GM23248 (cell line): ENCODE results near the gene PTPN23. TPM values are rescaled to one million over a fixed set of nuclear protein-coding genes. Genes with fewer than 3 reads are reported as not detected.
A peak's percentile ranks its signal among the peaks of the same experiment; 100 is the strongest.

Source experiments
- DNase-seq: peaks from one replicate; pipeline ENCODE4 v3.0.0-alpha.2; 2015
- H2AFZ ChIP-seq: fragments of 200-600 bp; sonication (generic); 2 replicates; pipeline ENCODE4 v1.6.1; 2016; ENCODE audit warnings: antibody characterized with exemption
- H3F3A ChIP-seq: fragments of 200-600 bp; sonication (generic); 2 replicates; pipeline ENCODE4 v1.6.1; 2016; ENCODE audit warnings: mild to moderate bottlenecking, antibody characterized with exemption, mixed run types; ENCODE audit not compliant: insufficient read depth
- H3K27ac ChIP-seq: fragments of 200-600 bp; sonication (generic); 2 replicates; pipeline ENCODE4 v1.5.1; 2016; ENCODE audit warnings: mild to moderate bottlenecking
- H3K27me3 ChIP-seq: fragments of 200-600 bp; sonication (generic); replicated peaks from 2 replicates; pipeline ENCODE4 v1.6.1; 2016; ENCODE audit warnings: mild to moderate bottlenecking; ENCODE audit not compliant: insufficient read depth
- H3K36me3 ChIP-seq: fragments of 200-600 bp; sonication (generic); 2 replicates; pipeline ENCODE4 v1.6.1; 2016; ENCODE audit warnings: low read depth, mild to moderate bottlenecking
- H3K4me1 ChIP-seq: fragments of 200-600 bp; sonication (generic); 2 replicates; pipeline ENCODE4 v1.6.1; 2016; ENCODE audit warnings: mild to moderate bottlenecking; ENCODE audit not compliant: insufficient read depth
- H3K4me2 ChIP-seq: fragments of 200-600 bp; sonication (generic); one replicate; pipeline ENCODE4 v1.6.1; 2016; ENCODE audit warnings: mild to moderate bottlenecking; ENCODE audit not compliant: unreplicated experiment
- H3K4me3 ChIP-seq: fragments of 200-600 bp; sonication (generic); 2 replicates; pipeline ENCODE4 v1.5.1; 2016; ENCODE audit warnings: mild to moderate bottlenecking
- H3K79me2 ChIP-seq: fragments of 200-600 bp; sonication (generic); 2 replicates; pipeline ENCODE4 v1.6.1; 2016; ENCODE audit warnings: mild to moderate bottlenecking; ENCODE audit not compliant: insufficient read depth
- H3K9ac ChIP-seq: fragments of 200-600 bp; sonication (generic); 2 replicates; pipeline ENCODE4 v1.6.1; 2016; ENCODE audit warnings: mild to moderate bottlenecking
- H3K9me2 ChIP-seq: fragments of 200-600 bp; sonication (generic); 2 replicates; pipeline ENCODE4 v1.6.1; 2016; ENCODE audit warnings: mixed run types, mild to moderate bottlenecking, moderate library complexity; ENCODE audit not compliant: insufficient read depth
- H3K9me3 ChIP-seq: fragments of 200-600 bp; sonication (generic); one replicate; pipeline ENCODE4 v1.6.1; 2017; ENCODE audit warnings: low read depth
- H4K20me1 ChIP-seq: fragments of 200-600 bp; sonication (generic); 2 replicates; pipeline ENCODE4 v1.6.0; 2016; ENCODE audit not compliant: insufficient read depth
- EZH2 ChIP-seq: fragments of 200-600 bp; sonication (generic); IDR thresholded peaks from 2 replicates; pipeline ENCODE4 v1.6.1; 2018; ENCODE audit warnings: antibody characterized with exemption, mild to moderate bottlenecking; ENCODE audit not compliant: insufficient read depth, poor library complexity, severe bottlenecking
- EZH2phosphoT487 ChIP-seq: fragments of 200-600 bp; sonication (generic); IDR thresholded peaks from 2 replicates; pipeline ENCODE4 v1.6.1; 2018; ENCODE audit warnings: antibody characterized with exemption, moderate library complexity, mild to moderate bottlenecking, low read depth; ENCODE audit not compliant: insufficient read depth
- WGBS, 2 experiments: methylation state at CpG; one replicate each; pipeline ENCODE4 v1.1.6; 2015 to 2017; ENCODE audit warnings: low lambda C conversion rate in 2 of 2, low coverage in 1 of 2; ENCODE audit errors: missing lambda C conversion rate in 2 of 2; 5-methylcytosine and 5-hydroxymethylcytosine counted together
- in situ Hi-C: fragments of 300-500 bp; cut with MboI; formaldehyde crosslinking; loops from 2 replicates; pipeline ENCODE4 v1.15.0; 2020
- polyA plus RNA-seq: library from polyadenylated mRNA; unstranded; fragments of >200 nt; fragmentation: Nextera tagmentation; extraction: Ambion mirVana; gene quantifications from 2 replicates; pipeline ENCODE4 v1.2.1, GENCODE V29; 2016
- total RNA-seq: library from RNA; depleted of rRNA; stranded (reverse); fragments of >200 nt; shearing (Covaris generic); gene quantifications from 2 replicates; pipeline ENCODE4 v1.2.3, GENCODE V29; 2014

The PTPN23 gene
- total and polyA plus RNA-seq, 2 experiments from 2014 or later: 9.0 to 14.3 TPM

- 96 to 97% methylated on average over 16 to 17 of the region's 17 CpGs for WGBS, 2 experiments
- DNase-seq: no peak
- in situ Hi-C loops: no loop called here
These were observed 37.3 kb upstream of the PTPN23 start for GRCh38 chr3:47343471-47343971.

GRCh38 chr3:47344971-47345370 lies 35.9 kb upstream of the PTPN23 start:
- H3K9ac ChIP-seq: no peak overlapping the region

More at GRCh38 chr3:47343471-47343971, 37.3 kb upstream of the PTPN23 start:
- H2AFZ ChIP-seq: no peak overlapping the region
- TF ChIP-seq EZH2: no peak
- no peak for TF ChIP-seq EZH2phosphoT487
- H3F3A ChIP-seq: no peaks in the 10 kb centered on the region; the same call in 1 of the 2 replicates
- H3K9me3 ChIP-seq: no peaks in the 10 kb centered on the region
- peaks cover 18% of the 10 kb centered on the region; the same call in 1 of the 2 replicates for H3K36me3 ChIP-seq
- no peaks in the 10 kb centered on the region for H3K27me3 ChIP-seq
- H3K4me2 ChIP-seq: no peak overlapping the region
- H4K20me1 ChIP-seq: no peaks in the 10 kb centered on the region
- no peaks in the 10 kb centered on the region for H3K79me2 ChIP-seq
- no peaks in the 10 kb centered on the region for H3K9me2 ChIP-seq
- H3K9ac ChIP-seq: no peak overlapping the region
- H3K4me3 ChIP-seq: no peak overlapping the region
- H3K4me1 ChIP-seq: peaks cover 8% of the 10 kb centered on the region; the same call in 1 of the 2 replicates
- H3K27ac ChIP-seq: no peak overlapping the region

GRCh38 chr3:47347217-47347801 lies 33.5 kb upstream of the PTPN23 start:
- Histone ChIP-seq H4K20me1 (no peaks in the 10 kb centered on the region), H2AFZ (no peak overlapping the region), H3K9ac (no peak overlapping the region), H3K79me2 (no peaks in the 10 kb centered on the region), H3K9me2 (no peaks in the 10 kb centered on the region), H3F3A (no peaks in the 10 kb centered on the region; the same call in 1 of the 2 replicates), H3K36me3 (peaks cover 13% of the 10 kb centered on the region; the same call in 1 of the 2 replicates), H3K27ac (no peak overlapping the region), H3K4me3 (no peak overlapping the region), H3K27me3 (no peaks in the 10 kb centered on the region), H3K4me2 (no peak overlapping the region), H3K4me1 (peaks cover 8% of the 10 kb centered on the region; the same call in 1 of the 2 replicates), H3K9me3 (no peaks in the 10 kb centered on the region)
- TF ChIP-seq EZH2phosphoT487 (no peak), EZH2 (no peak)
- in situ Hi-C loops: no loop called here
- DNase-seq: peak; percentile 34
- 92 to 94% methylated on average over 4 of the region's 4 CpGs for WGBS, 2 experiments

More at GRCh38 chr3:47344971-47345370, 35.9 kb upstream of the PTPN23 start:
- 85 to 88% methylated on average over 6 of the region's 6 CpGs for WGBS, 2 experiments
- in situ Hi-C loops: no loop called here
- peaks cover 8% of the 10 kb centered on the region; the same call in 1 of the 2 replicates for H3K4me1 ChIP-seq
- H3K36me3 ChIP-seq: peaks cover 18% of the 10 kb centered on the region; the same call in 1 of the 2 replicates
- DNase-seq: no peak
- H3K4me2 ChIP-seq: no peak overlapping the region
- H3K4me3 ChIP-seq: no peak overlapping the region
- no peaks in the 10 kb centered on the region for H3K9me2 ChIP-seq
- H3K79me2 ChIP-seq: no peaks in the 10 kb centered on the region
- no peaks in the 10 kb centered on the region for H3K27me3 ChIP-seq
- TF ChIP-seq EZH2 (no peak), EZH2phosphoT487 (no peak)
- no peaks in the 10 kb centered on the region for H4K20me1 ChIP-seq
- H3K9me3 ChIP-seq: no peaks in the 10 kb centered on the region
- H3K27ac ChIP-seq: no peak overlapping the region
- no peak overlapping the region for H2AFZ ChIP-seq
- H3F3A ChIP-seq: no peaks in the 10 kb centered on the region; the same call in 1 of the 2 replicates

GRCh38 chr3:47348411-47349154 lies 32.2 kb upstream of the PTPN23 start:
- in situ Hi-C loops: no loop called here
- no peak overlapping the region for H3K4me2 ChIP-seq
- no peak overlapping the region for H2AFZ ChIP-seq
- no peaks in the 10 kb centered on the region for H3K9me2 ChIP-seq
- DNase-seq: no peak
- no peaks in the 10 kb centered on the region for H4K20me1 ChIP-seq
- 80 to 87% methylated on average over 5 of the region's 5 CpGs for WGBS, 2 experiments
- H3F3A ChIP-seq: no peaks in the 10 kb centered on the region; the same call in 1 of the 2 replicates
- H3K27ac ChIP-seq: no peak overlapping the region
- H3K4me3 ChIP-seq: no peak overlapping the region
- H3K9ac ChIP-seq: no peak overlapping the region
- no peaks in the 10 kb centered on the region for H3K79me2 ChIP-seq
- no peaks in the 10 kb centered on the region for H3K9me3 ChIP-seq
- TF ChIP-seq EZH2: no peak
- TF ChIP-seq EZH2phosphoT487: no peak
- peaks cover 8% of the 10 kb centered on the region; the same call in 1 of the 2 replicates for H3K4me1 ChIP-seq
- no peaks in the 10 kb centered on the region for H3K27me3 ChIP-seq
- H3K36me3 ChIP-seq: 0 out of 2 replicates have a peak, but pooled peaks cover 13% of the 10 kb centered on the region
